ENCODE measurements around the gene C8B.

DNA sequence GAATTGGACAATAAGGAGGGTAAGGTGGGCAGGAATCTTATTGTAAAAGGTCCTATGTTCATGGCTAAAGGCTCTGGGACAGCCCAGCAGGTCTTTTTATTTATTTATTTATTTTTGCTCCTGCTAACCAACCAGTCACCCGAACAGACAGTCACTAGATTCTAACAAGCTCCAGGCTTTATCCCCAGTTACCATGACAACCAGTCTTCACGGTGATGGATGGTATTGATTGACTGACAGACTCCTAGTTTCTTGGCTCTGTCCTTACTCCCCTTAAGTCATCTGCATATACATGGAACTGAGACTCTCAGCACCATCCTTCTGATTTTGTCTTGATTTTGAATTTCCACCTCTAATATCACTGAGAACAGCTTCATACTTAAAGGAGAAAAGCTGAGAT, 66.9 kb downstream of the C8B start:
- TF ChIP-seq, protein P1, sequence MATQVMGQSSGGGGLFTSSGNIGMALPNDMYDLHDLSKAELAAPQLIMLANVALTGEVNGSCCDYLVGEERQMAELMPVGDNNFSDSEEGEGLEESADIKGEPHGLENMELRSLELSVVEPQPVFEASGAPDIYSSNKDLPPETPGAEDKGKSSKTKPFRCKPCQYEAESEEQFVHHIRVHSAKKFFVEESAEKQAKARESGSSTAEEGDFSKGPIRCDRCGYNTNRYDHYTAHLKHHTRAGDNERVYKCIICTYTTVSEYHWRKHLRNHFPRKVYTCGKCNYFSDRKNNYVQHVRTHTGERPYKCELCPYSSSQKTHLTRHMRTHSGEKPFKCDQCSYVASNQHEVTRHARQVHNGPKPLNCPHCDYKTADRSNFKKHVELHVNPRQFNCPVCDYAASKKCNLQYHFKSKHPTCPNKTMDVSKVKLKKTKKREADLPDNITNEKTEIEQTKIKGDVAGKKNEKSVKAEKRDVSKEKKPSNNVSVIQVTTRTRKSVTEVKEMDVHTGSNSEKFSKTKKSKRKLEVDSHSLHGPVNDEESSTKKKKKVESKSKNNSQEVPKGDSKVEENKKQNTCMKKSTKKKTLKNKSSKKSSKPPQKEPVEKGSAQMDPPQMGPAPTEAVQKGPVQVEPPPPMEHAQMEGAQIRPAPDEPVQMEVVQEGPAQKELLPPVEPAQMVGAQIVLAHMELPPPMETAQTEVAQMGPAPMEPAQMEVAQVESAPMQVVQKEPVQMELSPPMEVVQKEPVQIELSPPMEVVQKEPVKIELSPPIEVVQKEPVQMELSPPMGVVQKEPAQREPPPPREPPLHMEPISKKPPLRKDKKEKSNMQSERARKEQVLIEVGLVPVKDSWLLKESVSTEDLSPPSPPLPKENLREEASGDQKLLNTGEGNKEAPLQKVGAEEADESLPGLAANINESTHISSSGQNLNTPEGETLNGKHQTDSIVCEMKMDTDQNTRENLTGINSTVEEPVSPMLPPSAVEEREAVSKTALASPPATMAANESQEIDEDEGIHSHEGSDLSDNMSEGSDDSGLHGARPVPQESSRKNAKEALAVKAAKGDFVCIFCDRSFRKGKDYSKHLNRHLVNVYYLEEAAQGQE (IDR thresholded peaks at IDR 0.05; ENCODE audit: low read depth) = no peak
- TF ChIP-seq YY1 (IDR thresholded peaks at IDR 0.05; ENCODE audit: low read depth) (no peak), CEBPB (IDR thresholded peaks at IDR 0.05) (no peak), RAD21 (IDR thresholded peaks at IDR 0.05; ENCODE audit: low read depth) (no peak), TEAD4 (IDR thresholded peaks at IDR 0.05) (no peak), EP300 (IDR thresholded peaks at IDR 0.05; ENCODE audit: borderline replicate concordance) (no peak), NFIC (IDR thresholded peaks at IDR 0.05) (no peak), TCF12 (IDR thresholded peaks at IDR 0.05; ENCODE audit: low read depth) (no peak), FOXM1 (IDR thresholded peaks at IDR 0.05; ENCODE audit: borderline replicate concordance, low read depth) (no peak)
- TF ChIP-seq, protein P2, sequence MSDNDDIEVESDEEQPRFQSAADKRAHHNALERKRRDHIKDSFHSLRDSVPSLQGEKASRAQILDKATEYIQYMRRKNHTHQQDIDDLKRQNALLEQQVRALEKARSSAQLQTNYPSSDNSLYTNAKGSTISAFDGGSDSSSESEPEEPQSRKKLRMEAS (IDR thresholded peaks at IDR 0.05) = no peak
- TF ChIP-seq, protein P3, sequence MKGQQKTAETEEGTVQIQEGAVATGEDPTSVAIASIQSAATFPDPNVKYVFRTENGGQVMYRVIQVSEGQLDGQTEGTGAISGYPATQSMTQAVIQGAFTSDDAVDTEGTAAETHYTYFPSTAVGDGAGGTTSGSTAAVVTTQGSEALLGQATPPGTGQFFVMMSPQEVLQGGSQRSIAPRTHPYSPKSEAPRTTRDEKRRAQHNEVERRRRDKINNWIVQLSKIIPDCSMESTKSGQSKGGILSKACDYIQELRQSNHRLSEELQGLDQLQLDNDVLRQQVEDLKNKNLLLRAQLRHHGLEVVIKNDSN (IDR thresholded peaks at IDR 0.05) = no peak

Data from Ishikawa (cell line).